SW 1271 (cell line): ENCODE measurements around the gene TBX10.
"Not testable (repeated sequence)": the region's sequence is repeated elsewhere in the genome, so short reads cannot be mapped to it uniquely, and the experiment has no call there.

Source experiments
- DNase-seq, 2 experiments: peaks; one replicate each; lab custom pipeline; 2025; lab: John Stamatoyannopoulos, UW

The TBX10 gene

DNA sequence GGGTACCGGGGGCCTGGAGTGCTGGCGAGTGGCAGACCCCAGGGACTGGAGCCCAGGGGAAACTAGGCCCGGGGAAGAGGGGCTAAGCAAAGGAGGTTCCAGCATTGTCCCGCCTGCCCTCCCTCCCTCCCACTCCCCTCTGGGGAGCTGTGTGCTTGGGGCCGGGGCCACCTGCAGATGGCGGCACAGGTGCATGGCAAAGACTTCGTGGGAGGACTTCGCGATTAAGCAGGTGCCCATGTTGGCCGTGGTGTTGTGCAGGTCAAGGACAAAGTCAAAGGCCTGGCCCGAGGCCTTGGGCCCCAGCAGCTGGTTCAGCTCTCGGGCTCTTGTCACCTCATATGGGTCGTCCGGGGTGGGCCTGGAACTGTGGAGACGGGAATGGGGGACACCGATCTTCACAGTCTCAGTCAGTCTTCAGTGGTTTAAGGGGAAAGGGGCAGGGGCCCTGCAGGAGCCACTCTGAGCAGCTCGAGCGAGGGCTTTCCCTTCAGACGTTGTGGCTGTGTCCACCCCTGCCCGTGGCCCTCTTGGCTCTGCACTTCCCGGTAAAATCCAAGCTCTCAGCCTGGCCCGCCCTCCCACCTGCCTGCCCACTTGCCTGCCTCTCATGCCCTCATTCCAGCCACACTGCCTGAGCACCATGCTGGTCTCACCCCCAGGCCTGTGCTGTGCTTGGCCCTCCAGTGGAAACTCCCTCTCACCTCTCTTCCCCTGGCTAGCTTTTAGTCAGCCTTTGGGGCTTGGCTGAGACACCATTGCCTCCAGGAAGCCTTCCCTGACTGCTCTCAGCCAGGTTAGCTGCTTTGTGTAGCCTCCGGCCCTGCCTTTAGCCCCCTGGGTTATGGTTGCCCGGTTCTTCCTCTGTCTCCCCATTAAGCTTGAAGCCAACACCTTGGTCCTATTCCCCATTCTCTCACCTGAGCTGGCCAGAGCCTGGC is 6.2 kb upstream of the TBX10 start:
- no peak for DNase-seq

DNA sequence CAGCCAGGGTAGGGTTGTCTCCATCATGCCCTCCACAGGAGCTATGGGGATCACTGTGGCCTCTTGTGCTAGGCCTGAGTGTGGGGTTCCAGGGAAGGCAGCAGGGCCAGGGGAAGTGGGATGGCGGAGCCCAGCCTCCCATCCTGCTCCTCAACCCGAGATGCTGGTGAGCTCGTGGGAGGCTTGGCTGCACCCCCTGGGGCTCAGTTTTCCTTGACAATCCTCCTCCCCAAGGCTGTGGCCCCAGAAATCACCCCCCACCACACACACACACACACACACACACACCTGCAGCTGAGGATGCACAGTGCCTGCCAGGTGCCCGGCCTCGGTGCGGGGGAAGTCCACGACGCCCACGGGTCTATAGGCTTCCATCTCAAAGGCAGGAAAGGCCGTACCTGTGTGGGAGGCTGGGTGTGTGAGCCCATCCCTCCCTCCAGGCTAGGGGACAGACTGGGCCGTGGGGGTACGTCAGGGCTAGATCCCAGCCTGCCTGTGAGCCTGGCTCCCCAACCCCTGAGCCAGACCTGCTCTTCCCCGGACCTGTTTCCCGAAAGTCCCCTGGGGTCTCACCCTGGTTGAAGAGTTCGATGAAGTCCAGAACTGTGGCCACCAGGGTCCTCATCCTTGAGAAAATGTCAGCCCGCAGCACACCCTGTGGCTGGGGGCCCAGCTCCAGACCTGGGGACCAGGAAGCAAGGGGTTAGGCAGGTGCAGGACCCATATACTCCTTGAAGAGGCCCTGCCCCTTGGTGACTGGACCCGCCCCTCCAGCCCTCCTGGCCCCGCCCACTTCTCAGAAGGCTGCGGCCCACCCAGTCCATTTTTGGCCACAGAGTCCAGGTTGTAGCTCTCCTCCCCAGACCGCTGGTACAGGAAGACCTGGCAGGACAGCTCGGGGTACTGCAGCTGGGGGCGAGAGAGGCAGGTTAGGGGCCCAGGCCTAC is 5.2 kb upstream of the TBX10 start:
- DNase-seq, result no peak

DNA sequence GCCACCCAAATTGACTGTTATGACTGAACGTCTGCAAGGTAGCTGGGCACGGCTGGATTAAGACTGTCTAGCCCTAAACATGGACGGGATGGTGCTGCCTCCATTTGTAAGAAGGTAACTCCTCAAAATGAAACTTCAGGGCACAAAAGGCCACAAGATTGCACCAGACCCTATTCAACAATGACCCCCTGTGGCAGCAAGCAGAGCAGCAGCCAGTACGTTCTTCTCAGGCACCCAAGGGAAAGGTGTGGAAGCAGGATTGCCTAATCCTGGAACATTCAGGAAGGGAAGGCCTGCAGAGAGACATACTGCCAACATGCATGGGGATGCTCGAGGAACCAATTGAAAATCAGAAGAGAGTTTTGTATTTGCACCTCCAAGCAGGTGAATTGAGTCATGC is 4.5 kb upstream of the TBX10 start:
- peak in 1 of 2 experiments; percentile 53 for DNase-seq

DNA sequence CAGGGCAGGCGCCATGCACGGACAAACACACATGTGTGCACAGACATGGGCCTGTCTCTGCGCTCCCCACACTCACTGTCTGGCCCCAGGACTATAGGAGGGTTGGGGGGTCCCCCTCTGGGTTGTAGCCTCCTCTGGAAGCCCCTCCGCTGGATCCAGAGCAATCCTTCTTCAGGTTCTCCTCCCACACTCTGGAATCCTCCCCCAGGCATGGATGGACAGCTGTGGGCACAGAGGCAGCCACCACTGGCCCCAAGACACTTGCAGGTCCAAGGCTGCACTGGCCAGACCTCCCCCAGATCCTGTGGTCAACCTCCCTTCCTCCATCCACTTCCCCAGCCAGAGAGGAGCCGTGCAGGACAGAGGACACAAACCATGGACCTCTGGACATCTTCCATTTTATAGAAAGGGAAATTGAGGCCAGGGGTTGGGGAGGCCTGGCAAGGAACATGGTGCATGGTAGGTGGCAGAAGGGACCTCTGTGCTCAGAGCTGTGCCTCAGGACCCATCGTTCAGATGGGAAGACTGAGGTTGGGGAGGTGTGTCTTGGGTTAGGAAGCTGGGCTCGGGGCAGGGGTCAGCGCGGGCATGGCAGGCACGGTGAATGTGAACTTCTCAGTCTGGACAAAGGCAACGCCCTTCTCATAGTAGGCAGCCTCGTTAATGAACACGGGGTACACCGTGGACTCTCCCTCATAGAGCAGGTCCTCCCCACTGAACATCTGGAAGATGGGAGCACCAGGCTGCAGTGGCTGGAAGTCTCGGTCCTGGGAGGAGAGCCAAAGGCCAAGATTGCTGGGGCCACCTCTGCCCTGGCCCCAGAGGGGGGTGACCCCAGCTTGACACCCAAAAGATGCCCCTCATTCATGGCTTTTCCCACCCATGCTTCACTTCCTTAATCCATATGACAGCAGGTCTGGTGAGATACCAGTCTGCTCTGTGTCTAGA is 2.9 kb upstream of the TBX10 start:
- no peak for DNase-seq

DNA sequence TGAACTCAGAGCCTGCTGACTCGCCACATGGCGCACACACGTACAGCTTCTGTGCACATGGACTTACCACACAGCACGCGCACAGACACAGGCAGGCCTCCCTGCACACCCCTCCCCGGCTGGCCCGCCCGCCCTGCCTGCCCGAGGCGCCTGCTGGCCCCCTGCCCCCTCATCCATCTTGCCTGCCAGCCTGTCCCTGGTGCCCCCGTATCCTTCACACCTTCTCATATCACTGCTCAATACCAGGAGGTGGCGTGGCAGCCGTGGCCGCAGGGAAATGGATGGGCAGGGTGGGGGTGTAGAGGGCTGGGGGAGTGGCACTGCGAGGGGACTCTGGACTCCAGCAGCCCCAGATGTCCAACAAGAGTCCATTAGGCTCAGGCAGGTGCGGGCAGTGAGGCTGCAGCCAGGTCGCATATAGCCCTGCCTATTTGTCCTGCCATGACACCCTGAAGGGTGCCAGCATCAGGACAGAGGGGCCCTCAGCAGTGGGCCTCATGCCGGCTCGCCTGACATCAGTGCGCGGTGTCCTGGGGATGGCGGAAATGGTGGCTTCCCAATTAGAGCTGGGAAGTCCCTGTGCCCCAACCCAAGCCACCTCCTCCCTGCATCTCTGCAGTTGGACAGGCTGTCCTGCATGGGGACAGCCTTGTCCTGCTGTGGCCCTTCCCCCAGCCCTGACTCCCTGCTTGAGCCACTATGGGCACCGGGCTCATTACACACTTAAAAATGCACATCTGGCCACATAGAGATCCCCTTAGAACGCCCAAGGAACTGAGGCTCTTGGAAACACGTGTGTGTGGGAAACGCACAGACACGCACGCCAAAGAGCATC is 2.0 kb upstream of the TBX10 start:
- no peak for DNase-seq

DNA sequence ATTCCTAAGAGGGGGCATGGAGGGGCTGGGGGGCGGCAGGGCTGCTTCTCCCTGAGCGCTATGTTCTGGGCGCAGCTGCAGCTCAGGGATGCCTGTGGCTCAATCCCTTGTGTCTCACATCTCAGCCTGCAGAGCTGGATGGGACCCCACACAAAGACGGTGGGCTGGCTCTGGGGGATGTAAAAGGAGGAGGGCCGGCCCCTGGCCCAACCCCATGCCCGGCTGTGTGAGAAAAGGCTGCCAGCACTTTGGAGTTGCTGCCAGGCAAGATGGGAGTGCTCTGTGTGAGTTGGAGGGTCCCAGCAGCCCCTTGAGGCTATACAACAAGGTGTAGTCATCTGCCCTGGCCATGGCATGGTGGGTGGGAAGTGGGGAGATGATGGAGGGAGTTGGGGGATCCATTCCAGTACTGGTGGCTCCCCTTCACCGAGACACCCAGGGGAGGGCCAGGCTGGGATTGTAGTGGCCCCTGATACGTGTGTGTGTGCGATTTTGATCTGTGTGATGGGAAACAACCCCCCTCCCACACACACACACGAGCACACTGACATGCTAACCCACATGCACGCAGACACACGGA is 1.3 kb upstream of the TBX10 start:
- no peak for DNase-seq

DNA sequence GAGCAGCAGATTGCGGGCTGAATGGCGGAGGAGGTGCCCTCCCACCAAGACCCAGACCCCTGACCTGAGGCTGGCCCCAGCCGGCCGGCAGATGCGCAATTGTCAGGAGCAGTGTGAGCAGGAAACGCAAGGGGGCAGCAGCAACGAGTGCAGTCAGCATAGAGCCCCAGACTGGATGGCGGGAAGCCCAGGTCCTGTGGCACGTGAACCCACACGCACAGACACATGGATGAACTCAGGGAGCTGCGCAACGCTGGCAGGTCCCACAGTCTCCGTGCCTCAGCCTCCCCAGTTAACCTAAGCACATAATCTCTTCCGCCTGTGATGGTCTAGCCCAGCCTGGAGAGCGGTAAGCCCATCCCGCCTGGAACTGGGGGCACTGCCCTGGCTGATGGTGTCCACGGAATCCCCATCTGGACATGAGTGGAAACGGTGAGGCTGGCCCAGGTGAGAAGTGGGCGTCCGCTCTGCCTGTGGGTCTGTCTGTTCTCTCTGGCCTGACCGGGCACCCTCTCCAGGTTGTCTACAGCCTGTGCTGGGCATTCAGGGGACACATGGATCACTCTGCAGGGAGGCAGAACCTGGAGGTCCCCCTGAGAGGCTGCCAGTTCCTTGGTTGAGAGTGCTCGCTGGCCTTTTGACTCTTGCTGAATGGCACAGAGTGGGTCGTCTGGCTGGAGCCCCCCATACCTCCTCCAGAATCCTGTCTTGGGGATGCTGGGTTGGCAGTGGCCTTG is 626 bp upstream of the TBX10 start:
- peak in 1 of 2 experiments; percentile 56 for DNase-seq

DNA sequence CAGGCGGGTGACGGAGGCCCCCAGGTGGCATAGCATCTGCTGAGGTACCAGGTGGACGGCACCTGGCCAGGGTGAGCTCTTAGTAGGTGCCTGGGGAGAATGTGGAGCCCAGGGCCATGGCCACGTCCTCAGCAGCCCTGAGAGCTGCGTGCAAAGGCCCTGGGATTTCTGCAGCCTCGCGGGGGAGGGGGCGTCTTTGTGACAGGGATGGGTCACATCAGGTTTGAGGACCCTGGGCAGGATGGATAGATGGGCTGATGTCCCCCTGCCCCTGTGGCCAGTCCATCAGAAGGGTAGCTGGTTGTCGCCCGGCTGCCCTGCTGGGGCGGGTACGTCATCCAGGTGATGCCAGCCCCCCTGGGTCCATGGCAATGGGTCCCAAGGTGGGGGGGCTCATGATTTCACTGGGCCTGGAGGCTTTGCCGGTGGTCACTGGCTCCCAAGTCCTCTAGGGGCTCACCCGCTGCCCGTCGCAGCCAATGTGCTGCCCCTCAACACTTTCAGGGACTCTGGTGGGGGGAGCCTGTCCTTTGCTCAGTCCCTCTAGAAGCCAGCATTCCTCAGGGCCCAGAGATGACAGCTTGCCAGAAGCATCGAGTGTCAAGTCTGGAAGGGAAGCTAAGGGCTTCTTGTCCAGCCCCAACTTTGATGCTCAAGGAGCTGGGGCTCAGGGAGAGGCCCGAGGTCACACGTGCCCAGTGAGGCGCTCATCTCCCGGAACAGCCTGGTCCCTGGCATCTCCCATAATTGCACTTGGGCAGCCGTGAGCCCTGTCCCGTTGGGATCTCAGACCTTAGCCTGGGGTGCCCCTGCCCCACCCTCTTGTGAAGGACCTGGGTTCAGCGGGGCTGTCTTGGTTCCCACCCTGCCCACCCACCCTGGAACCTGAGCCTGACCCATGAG is 777 bp downstream of the TBX10 start:
- DNase-seq, result no peak

DNA sequence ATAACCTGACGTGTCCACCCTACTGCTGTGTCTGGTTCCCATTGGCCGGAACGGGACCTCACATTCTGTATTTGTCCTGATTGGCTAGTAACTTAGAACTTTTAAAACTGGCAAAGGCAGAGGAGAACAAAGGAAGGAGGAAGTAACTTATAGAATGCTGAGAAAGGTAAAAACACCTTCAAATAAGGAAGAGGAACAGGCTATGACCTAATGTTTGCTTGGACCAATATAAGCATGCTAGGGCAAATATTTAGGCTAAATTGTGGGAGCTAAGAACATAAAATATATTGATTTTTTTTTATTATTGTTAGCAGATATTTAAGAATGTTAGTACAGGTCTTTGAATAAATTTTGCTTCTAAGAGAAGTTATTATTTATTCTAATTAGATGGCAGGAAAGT is 2.1 kb downstream of the TBX10 start:
- not testable (repeated sequence) for DNase-seq

DNA sequence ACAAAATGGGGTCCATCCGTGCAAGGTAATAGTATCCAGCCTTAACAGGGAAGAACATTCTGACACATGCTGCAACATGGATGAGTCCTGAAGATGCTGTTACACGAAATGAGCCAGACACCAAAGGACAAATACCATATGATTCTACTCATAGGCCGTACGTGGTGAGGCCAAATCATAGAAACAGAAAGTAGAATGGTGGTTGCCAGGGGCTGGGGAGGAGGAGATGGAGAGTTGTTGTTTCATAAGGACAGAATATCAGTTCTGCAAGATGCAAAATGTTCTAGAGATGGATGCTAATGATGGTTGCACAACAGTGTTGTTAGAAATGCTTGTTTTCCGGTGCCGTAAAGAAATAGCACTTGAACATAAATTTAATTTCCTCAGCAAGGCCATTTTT is 2.6 kb downstream of the TBX10 start:
- no peak for DNase-seq

DNA sequence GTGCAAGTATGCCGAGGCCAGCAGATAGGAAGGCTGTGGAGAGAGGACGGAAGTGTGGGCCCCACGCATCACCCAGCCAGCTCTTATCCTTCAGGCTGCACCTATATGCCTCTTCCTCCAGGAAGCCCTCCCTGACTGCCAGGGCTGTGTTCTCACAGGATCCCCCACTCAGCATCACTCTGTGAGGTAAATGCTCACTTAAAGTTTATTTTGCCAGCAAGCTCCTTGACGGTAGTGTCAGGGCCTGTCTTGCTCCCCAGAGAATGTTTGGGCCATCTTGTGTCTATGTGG is 4.4 kb downstream of the TBX10 start:
- DNase-seq, result no peak

DNA sequence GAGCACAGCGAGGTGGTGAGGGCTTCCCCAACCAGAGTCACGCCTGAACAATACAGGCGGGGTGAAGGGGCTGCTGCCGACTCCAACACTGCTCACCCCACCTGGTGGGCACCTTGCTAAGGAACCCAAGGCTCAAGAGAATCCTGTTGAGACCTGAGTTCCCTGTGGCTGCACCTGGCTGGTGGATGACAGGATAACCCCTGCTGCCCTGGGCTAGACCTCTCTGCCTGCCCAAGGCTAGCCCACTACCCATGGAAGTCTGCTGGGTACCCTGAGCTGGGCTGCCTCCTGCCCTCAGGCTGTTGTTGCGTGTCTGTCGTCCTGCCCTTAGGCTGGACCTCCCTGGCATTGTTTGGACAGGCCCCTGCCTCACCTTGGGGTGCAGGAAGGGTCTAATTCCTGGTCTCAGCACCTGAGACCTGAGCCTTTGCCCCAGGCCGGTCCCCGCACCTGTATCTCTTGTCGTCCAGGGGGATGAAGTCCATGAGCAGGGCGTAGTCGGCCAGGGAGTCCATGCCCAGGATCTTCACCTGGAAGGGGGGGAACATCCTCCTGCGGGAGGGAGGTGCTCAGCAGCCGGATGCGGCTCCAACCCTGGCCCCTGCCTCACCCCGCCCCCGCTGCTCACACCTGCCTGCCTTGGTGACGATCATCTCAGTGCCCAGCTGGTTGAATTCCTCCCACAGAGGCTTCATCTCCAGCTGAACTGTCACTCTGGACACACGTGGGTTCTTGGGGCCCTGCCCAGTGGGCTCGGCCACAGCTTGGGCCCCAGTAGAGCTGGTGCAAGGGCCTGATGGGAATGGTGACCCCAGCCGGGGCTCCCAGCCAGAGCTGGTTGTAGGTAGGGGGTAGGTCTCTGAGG is 5.0 kb downstream of the TBX10 start:
- no peak for DNase-seq

DNA sequence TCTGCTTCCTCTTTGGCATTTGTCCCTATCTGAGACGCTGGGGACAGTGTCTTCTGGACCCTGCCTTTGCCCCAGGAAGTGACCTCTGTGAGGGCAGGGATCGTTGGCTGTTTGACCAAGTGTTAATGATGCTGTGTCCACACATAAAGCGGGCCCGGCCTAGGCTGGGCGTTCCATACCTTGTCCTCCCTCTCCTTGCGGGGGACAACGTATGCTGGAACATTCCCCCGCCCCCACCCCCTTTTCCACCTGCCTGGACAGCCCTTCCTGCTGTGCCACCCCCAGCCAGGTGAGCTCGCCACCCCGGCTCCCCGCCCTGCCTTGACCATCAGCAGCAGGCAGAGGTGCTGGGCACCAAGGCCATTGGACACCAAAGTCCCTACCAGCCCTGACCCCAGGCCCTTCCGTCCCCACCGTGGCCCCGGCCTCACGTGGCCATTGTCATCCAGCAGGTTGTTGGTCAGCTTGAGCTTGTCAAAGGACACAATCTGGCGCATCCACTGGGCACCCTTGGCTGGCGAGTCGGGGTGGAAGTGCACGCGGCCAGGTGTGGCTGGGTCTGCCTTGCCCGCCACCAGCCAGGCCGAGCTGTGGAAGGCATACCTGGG is 5.7 kb downstream of the TBX10 start:
- no peak for DNase-seq

DNA sequence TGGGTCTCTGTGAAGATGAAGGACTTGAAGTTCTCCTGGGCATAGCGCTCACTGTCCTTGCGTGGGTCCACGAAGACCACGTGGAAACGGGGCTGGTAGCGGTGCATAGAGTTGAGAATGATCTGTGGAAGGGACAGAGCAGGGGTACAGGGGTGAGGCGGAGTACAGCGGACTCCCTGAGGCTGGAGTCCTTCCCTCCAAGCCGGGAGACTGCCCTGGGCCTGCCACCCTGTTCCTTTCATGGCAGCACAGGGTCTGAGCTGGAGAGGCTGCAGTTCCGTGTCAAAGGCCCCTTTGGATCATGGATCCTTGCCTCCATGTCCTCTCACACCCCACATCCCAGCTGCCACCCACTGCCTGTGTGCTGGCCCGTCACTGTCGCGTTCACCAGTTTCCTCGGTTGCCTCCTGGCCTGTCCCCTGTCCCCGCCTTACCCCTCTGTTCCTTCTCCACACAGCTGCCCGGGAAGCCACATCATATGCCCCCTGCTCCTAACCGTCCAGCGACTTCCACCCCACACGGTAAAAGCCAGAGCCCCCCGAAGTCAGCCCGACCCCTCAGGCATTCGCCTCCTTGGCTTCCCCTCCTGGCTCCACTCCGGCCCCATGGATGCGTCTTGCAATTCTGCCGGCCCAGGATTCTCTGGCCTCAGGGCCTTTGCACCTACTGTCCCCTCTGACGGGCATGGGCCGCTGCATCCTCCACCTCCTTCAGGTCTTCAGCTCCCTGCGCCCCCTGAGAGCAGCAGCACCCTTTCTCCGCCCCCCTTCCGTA is 6.4 kb downstream of the TBX10 start:
- no peak for DNase-seq

DNA sequence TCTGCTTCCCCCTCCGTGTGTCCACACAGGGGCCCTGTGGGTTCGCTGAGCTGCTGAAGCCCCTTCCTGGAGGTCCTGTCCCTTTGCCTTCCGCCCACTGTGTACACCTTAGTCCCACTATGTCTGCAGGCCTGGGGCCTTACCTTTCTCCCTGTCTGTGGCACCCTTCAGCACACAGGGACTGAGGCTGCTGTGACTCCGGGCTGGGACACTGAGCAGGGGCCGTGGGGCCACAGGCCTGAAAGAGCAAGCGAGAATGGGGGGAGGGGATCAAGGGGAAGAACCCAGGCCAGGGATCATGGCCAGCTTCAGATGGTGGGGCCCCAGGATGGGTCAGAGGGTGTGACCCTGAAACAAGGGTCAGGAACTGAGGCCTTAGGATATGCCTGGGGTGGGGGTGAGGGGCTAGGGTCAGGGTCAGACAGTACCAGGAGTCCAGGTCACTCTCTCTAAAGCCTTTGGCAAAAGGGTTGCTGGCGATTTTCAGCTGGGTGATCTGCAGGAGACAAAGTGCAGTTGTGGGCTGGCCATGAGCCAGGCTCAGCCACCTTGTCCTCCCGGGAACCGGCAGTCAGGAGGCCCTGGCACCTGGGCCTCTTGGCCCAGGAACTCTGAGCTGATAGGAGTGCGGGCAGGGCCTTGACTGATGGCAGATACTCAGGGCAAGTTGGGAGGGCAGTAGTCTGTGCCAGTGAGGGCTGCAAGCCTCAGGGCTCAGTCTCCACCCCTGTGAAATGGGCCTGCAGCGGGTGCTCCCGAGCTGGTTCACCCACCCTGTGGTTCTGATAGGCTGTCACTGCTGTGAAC is 7.2 kb downstream of the TBX10 start:
- no peak for DNase-seq

DNA sequence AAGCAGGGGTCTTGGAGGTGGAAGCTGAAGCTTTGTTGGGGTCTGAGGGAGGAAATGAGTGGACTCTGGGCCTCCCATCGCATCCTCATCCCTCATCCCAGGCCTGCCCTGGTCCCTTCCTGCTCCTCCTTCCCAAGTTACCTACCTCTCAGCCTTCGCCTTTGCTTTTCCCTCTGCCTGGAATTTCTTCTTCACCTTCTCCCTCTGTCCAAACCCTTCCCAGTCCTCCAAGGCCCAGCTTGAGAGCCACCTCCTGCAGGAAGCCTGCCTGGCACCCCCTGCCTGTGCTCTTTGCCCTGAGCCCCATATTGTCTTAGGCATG is 7.7 kb downstream of the TBX10 start:
- no peak for DNase-seq
